ENCODE measurements around the gene CRYL1.

DNA sequence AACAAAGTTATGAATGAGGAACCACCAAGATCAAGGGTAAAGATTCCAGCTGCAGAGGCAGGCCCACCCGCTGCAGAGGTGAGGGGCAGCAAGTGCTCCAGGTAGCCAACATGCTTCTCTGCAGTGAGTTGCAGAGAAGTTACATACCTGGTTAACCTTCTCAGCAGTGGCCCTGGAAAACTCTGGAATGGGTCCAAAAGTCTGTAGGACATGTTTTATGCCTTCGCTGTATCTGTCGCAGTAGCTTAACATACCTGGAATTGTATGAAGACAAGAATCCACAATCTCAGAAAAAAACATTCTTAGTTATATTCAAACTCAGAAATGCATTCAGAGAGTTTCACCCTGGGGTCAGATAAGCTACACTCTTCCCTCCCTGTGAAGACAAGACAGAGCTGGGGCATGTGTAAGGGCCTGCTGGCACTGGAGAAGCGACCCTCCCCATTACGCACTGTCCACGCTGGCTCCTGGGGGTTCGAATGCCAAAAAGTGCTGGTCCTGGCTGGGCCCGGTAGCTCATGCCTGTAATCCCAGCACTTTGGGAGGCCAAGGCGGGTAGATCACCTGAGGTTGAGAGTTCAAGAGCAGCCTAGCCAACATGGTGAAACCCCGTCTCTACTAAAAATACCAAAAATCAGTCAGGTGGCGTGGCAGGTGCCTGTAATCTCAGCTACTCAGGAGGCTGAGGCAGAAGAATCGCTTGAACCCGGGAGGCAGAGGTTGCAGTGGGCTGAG, 121.0 kb downstream of the CRYL1 start:
- TF ChIP-seq CTCF (IDR thresholded peaks at IDR 0.05) (no peak), EP300 (IDR thresholded peaks at IDR 0.05; ENCODE audit: low read depth) (no peak)

Data from transverse colon (tissue), 3 donors.